Tibial nerve (tissue), 4 donors: ENCODE data around the gene CES5A. TPM values are rescaled to one million over a fixed set of nuclear protein-coding genes. Genes with fewer than 3 reads are reported as not detected.

ENCODE experiments used
- DNase-seq, 2 donors: peaks; one replicate each; pipeline ENCODE4 v3.0.0-alpha.2; 2019; ENCODE audit warnings: low spot score in 2 of 2
- H3K27ac ChIP-seq, 4 donors: fragments of 200-600 bp; sonication (generic) in 3 of 4; one replicate each; pipeline ENCODE4 v1.5.1; 2017 to 2019; ENCODE audit warnings: mild to moderate bottlenecking in 1 of 4
- H3K27me3 ChIP-seq, 2 donors: fragments of 200-600 bp; sonication (generic) in 1 of 2; one replicate each; pipeline versions ENCODE4 v1.5.1 to v1.6.0; 2017 to 2019
- H3K36me3 ChIP-seq, 3 donors: fragments of 200-600 bp; sonication (generic); one replicate each; pipeline ENCODE4 v1.5.1; 2018 to 2019
- H3K4me1 ChIP-seq, 4 donors: fragments of 200-600 bp; sonication (generic) in 3 of 4; one replicate each; pipeline ENCODE4 v1.5.1; 2017 to 2019
- H3K4me3 ChIP-seq, 4 donors: fragments of 200-600 bp; sonication (generic) in 3 of 4; one replicate each; pipeline ENCODE4 v1.5.1; 2017 to 2019; ENCODE audit warnings: mild to moderate bottlenecking in 1 of 4, moderate library complexity in 1 of 4
- H3K9me3 ChIP-seq, 4 donors: fragments of 200-600 bp; sonication (generic) in 3 of 4; one replicate each; pipeline ENCODE4 v1.5.1; 2017 to 2019
- CTCF ChIP-seq, 5 experiments: fragments of 200-600 bp in 3 of 5; fragments of 450-650 bp in 2 of 5; sonication (generic) in 3 of 5; IDR thresholded peaks; one replicate each; pipeline ENCODE4 v1.5.1; 2016 to 2019; ENCODE audit warnings: antibody characterized with exemption in 5 of 5, mild to moderate bottlenecking in 3 of 5, moderate library complexity in 2 of 5
- EP300 ChIP-seq, 2 donors: sonication (generic); formaldehyde crosslinking; IDR thresholded peaks; one replicate each; pipeline ENCODE4 v1.6.1; 2017; ENCODE audit warnings: antibody characterized with exemption in 2 of 2, mild to moderate bottlenecking in 1 of 2
- POLR2A ChIP-seq, 2 donors: fragments of 450-650 bp; IDR thresholded peaks; one replicate each; pipeline ENCODE4 v1.6.1; 2017; ENCODE audit warnings: antibody characterized with exemption in 2 of 2, mild to moderate bottlenecking in 2 of 2, moderate library complexity in 2 of 2
- WGBS, 2 donors: methylation state at CpG; one replicate each; pipeline ENCODE4 v1.1.5; 2018; 5-methylcytosine and 5-hydroxymethylcytosine counted together
- total RNA-seq, 4 donors: library from RNA; depleted of rRNA; stranded (reverse); fragments of >200 nt; gene quantifications; one replicate each; pipeline ENCODE4 v1.1.0, GENCODE V29; 2016

Gene CES5A
- total RNA-seq, 4 donors from 2014 or later: not detected

DNA sequence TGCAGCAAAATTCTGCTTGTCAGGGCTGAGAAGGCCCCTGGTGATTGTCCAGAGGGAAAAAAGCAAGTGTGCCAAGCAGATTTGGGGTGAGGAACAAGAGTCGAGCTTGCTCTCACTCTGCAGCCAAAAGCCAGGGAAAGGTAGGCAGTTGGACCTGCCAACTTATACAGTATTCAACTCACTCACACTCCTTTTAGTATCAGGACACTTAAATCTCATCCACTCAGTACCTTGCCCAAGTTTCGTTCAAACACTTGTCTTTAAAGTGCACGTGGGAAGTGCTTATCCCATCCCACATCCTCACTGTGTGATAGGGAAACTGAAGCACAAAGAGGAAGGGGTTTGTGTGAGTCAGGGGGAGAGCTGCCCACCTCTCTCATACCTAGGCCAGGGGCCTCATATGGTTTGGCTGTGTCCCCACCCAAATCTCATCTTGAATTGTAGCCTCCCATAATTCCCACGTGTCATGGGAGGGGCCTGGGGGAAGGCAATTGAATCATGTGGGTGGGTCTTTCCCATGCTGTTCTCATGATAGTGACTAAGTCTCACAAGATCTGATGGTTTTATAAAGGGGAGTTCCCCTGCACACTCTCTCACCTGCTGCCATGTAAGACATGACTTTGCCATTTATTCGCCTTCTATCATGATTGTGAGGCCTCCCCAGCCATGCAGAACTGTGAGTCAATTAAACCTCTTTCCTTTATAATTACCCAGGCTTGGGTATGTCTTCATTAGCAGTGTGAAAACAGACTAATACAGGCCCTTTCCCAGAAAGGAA is 25.6 kb upstream of the CES5A start:
- H3K9me3 ChIP-seq: peaks cover 0 to 15% (median 0%) of the 10 kb centered on the region in 4 donors
- no peak overlapping the region for H3K4me3 ChIP-seq
- DNase-seq: no peak
- no peaks in the 10 kb centered on the region for H3K27me3 ChIP-seq
- no peak overlapping the region for H3K27ac ChIP-seq
- no peaks in the 10 kb centered on the region for H3K36me3 ChIP-seq
- TF ChIP-seq POLR2A (IDR thresholded peaks at IDR 0.05): no peak
- no peak for TF ChIP-seq EP300 (IDR thresholded peaks at IDR 0.05)
- TF ChIP-seq CTCF (IDR thresholded peaks at IDR 0.05): no peak
- no peaks in the 10 kb centered on the region for H3K4me1 ChIP-seq
- 66 to 74% methylated on average over 5 of the region's 5 CpGs for WGBS, 2 donors

DNA sequence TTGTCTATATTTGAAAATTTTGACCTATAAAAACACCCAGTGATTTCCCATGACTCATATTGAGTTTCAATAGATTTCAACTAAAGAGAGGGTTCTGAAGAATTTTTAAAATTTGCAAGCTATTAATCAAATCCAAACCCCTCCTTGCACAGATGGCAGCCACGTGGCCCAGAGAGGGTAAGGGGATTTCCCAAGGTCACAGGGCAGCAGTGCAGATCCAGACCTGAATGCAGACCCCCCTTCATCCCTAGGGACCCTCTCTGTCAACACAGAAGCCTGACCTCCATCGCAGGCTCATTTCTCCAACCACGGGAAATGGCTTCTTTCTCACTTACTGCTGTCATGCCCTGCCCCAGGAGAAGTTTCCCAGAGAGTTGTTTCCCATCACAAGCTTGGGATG is 24.7 kb upstream of the CES5A start:
- no peaks in the 10 kb centered on the region for H3K36me3 ChIP-seq
- no peaks in the 10 kb centered on the region for H3K27me3 ChIP-seq
- no peak for TF ChIP-seq CTCF (IDR thresholded peaks at IDR 0.05)
- TF ChIP-seq POLR2A (IDR thresholded peaks at IDR 0.05): no peak
- TF ChIP-seq EP300 (IDR thresholded peaks at IDR 0.05): no peak
- H3K4me3 ChIP-seq: no peak overlapping the region
- no peak overlapping the region for H3K27ac ChIP-seq
- DNase-seq: no peak
- peaks cover 0 to 21% (median 0%) of the 10 kb centered on the region in 4 donors for H3K9me3 ChIP-seq
- WGBS, 2 donors: 27 to 39% methylated on average over 3 of the region's 3 CpGs
- H3K4me1 ChIP-seq: no peaks in the 10 kb centered on the region

GRCh38 chr16:55898592-55898991 is 23.4 kb upstream of the CES5A start:
- Histone ChIP-seq H3K36me3 (no peaks in the 10 kb centered on the region), H3K27ac (no peak overlapping the region), H3K9me3 (peaks cover 0 to 27% (median 0%) of the 10 kb centered on the region in 4 donors), H3K4me1 (no peaks in the 10 kb centered on the region), H3K27me3 (no peaks in the 10 kb centered on the region), H3K4me3 (no peak overlapping the region)
- 56 to 81% methylated on average over 1 of the region's 1 CpG for WGBS, 2 donors
- TF ChIP-seq EP300 (IDR thresholded peaks at IDR 0.05): no peak
- TF ChIP-seq POLR2A (IDR thresholded peaks at IDR 0.05): no peak
- TF ChIP-seq CTCF (IDR thresholded peaks at IDR 0.05): no peak
- DNase-seq: no peak

DNA sequence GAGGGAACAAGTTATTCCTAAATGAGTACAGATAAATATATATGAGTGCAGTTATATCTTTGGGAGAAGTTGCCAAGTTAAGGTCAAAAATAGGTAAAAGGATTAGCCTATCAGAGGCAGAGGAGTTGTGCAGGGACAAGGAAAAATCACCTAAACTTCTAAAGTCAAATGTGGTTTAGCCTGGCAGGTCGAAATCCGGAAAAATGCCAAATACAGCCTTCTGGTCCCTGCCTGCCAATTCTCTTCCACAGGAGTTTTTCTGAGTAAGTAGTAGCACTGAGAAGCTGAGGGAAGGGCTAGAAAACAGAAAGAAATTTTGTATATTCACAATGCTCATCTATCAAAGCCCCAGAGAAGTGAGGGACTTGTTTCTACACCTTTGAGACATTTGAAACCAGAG is 17.6 kb upstream of the CES5A start:
- no peaks in the 10 kb centered on the region for H3K36me3 ChIP-seq
- no peak for TF ChIP-seq POLR2A (IDR thresholded peaks at IDR 0.05)
- TF ChIP-seq EP300 (IDR thresholded peaks at IDR 0.05): no peak
- no peak for TF ChIP-seq CTCF (IDR thresholded peaks at IDR 0.05)
- 56 to 70% methylated on average over 2 of the region's 2 CpGs for WGBS, 2 donors
- H3K4me1 ChIP-seq: no peaks in the 10 kb centered on the region
- DNase-seq: no peak
- no peak overlapping the region for H3K4me3 ChIP-seq
- peaks cover 0 to 44% (median 0%) of the 10 kb centered on the region in 4 donors for H3K9me3 ChIP-seq
- no peak overlapping the region for H3K27ac ChIP-seq
- no peaks in the 10 kb centered on the region for H3K27me3 ChIP-seq

GRCh38 chr16:55889518-55889917 is 14.3 kb upstream of the CES5A start:
- TF ChIP-seq CTCF (IDR thresholded peaks at IDR 0.05) (no peak), POLR2A (IDR thresholded peaks at IDR 0.05) (no peak), EP300 (IDR thresholded peaks at IDR 0.05) (no peak)
- Histone ChIP-seq H3K4me1 (no peaks in the 10 kb centered on the region), H3K4me3 (no peak overlapping the region), H3K27me3 (no peaks in the 10 kb centered on the region), H3K9me3 (peaks cover 0 to 34% (median 0%) of the 10 kb centered on the region in 4 donors), H3K27ac (no peak overlapping the region), H3K36me3 (no peaks in the 10 kb centered on the region)
- DNase-seq: no peak
- WGBS, 2 donors: 62 to 83% methylated on average over 2 of the region's 2 CpGs
